ENCODE results near the gene ZDHHC9.

The ZDHHC9 gene

GRCh38 chrX:129786210-129786651, 57.5 kb downstream of the ZDHHC9 start:
- no peak for DNase-seq (ENCODE audit: low read depth in 2 of 2)

GRCh38 chrX:129785160-129785947, 58.3 kb downstream of the ZDHHC9 start:
- DNase-seq (ENCODE audit: low read depth in 2 of 2) = no peak

- no peak for DNase-seq (ENCODE audit: low read depth in 2 of 2)
Measured at GRCh38 chrX:129784371-129784770, 59.3 kb downstream of the ZDHHC9 start.

- DNase-seq (ENCODE audit: low read depth in 2 of 2) = no peak
Measured at GRCh38 chrX:129783291-129783713, 60.4 kb downstream of the ZDHHC9 start.

- DNase-seq (ENCODE audit: low read depth in 2 of 2) = no peak
Measured at GRCh38 chrX:129782706-129783105, 61.0 kb downstream of the ZDHHC9 start.

- DNase-seq (ENCODE audit: low read depth in 2 of 2) = no peak
Measured at GRCh38 chrX:129781680-129782495, 61.8 kb downstream of the ZDHHC9 start.

- peak; percentile 57 to 61 for DNase-seq (ENCODE audit: low read depth in 2 of 2)
Measured at GRCh38 chrX:129781134-129781672, 62.5 kb downstream of the ZDHHC9 start.

GRCh38 chrX:129780441-129781105, 63.1 kb downstream of the ZDHHC9 start:
- no peak for DNase-seq (ENCODE audit: low read depth in 2 of 2)

GRCh38 chrX:129779747-129780146, 63.9 kb downstream of the ZDHHC9 start, which contains the start of gene SASH3:
Gene SASH3, plus strand, starts transcription at chrX:129779949. Its CDS starts 149 bp downstream, at chrX:129780098.
- peak in 1 of 2 donors; percentile 44 for DNase-seq (ENCODE audit: low read depth in 2 of 2)

GRCh38 chrX:129779086-129779672, 64.5 kb downstream of the ZDHHC9 start:
- DNase-seq (ENCODE audit: low read depth in 2 of 2) = no peak

GRCh38 chrX:129777218-129778030, 66.3 kb downstream of the ZDHHC9 start:
- peak in 1 of 2 donors; percentile 52 for DNase-seq (ENCODE audit: low read depth in 2 of 2)

GRCh38 chrX:129773649-129774458, 69.8 kb downstream of the ZDHHC9 start:
- DNase-seq (ENCODE audit: low read depth in 2 of 2) = no peak

GRCh38 chrX:129772796-129773431, 70.8 kb downstream of the ZDHHC9 start:
- no peak for DNase-seq (ENCODE audit: low read depth in 2 of 2)

GRCh38 chrX:129771266-129771995, 72.3 kb downstream of the ZDHHC9 start:
- no peak for DNase-seq (ENCODE audit: low read depth in 2 of 2)

- peak in 1 of 2 donors; percentile 38 for DNase-seq (ENCODE audit: low read depth in 2 of 2)
Measured at GRCh38 chrX:129769467-129770154, 74.1 kb downstream of the ZDHHC9 start.

- no peak for DNase-seq (ENCODE audit: low read depth in 2 of 2)
Measured at GRCh38 chrX:129768586-129769466, 74.9 kb downstream of the ZDHHC9 start.

GRCh38 chrX:129768186-129768585, 75.5 kb downstream of the ZDHHC9 start:
- DNase-seq (ENCODE audit: low read depth in 2 of 2) = no peak
